GM19455 (cell line): ENCODE data around the gene ETV6.

Experiments used
- ATAC-seq: cut with Tn5 transposase; IDR thresholded peaks from one replicate; pipeline ENCODE4 v1.9.1; 2021; ENCODE audit not compliant: unreplicated experiment

The ETV6 gene

GRCh38 chr12:11689591-11690186, 40.2 kb downstream of the ETV6 start:
- ATAC-seq: no peak

DNA sequence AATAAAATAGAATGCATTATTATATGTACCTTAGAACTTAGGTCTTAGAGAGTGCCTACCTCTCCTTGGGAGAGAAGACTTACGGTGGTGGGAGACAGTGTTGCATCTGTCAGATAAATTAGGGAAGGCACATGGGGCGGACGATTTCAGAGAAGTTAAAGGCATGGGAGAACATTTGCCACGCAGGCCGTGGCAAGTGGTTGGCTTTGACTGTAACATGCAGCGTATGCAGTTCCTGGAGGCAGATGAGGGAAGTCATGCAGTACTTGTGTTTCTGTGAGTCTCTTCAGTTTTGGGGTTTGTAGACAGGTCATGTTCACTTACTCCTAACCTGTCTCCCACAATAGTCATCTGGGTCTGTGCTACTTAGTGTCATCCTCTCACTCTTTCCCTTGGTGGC, 43.6 kb downstream of the ETV6 start:
- ATAC-seq: no peak

DNA sequence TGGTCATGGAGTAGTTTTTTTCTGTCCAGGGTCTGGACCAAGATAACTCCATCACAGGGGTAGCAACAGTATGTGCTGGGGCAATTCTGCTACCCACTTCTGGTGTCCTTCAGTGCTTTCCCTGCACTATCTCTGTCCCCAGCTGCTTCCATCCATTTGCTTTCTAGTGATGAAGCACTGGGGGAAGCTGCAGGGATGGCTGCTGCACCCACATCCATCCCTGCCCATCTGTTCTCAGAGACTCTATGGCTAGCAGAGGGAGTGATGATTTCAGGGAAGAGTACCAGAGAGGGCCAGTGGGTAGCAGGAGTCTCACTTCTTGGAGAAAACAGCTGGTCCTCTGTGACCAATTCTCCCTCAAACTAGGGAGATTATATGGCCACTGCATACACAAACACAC, 44.1 kb downstream of the ETV6 start:
- no peak for ATAC-seq

DNA sequence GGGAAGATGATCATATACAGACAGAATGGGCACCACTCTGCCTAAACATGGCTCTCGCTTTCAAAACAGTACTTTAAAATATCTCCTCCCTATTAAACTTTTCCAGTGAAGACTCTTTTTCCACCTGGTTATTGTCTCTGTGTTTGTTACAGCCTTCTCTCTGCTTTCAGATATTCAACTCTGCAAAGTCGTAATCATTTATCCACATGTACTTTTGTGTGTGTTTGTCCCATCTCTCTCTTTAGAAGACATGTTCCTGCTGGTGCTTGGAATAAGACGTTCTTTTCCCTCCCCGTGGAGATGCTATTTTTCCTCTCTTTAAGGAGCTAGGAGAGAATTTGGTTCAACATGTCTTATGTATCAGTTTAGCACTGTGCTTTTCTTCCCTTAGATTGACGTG, 45.1 kb downstream of the ETV6 start:
- ATAC-seq: no peak

DNA sequence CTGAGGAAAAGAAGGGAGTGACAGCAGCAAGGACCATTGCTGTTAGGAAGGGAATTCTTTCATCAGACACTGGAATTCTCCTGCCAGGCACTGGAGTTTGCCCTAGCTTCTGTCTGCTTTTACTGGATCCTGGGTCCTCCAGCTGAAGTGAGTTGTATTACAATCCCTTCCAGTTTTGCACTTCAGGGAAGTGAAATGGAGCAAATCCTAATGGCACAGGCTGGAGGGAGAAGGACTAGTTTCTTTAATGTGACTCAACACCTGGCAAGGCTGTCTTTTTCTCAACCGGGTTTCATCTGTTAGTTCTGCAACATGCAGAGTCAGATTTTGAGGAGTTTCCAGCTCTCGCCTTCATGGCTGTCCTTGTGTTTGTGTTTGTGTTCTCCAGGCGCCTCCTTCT, 45.8 kb downstream of the ETV6 start:
- no peak for ATAC-seq

DNA sequence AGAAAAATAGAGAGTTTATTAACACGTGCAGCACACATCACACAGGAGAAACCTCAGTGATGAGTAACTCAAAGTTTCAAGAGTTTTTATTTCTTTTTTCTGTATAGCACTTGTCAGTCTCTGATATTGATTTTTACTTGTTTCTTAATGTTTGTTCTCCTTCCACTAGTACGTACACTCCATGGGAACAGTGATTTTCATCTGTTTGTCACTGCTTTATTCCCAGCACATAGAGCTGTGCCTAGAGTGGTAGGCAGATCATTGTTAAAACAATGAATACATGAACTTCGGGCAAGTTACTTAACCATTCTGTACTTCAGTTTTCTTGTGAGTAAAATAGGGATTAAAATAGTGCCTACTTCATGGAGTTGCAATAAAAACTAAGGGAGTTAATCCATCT, 46.6 kb downstream of the ETV6 start:
- no peak for ATAC-seq

DNA sequence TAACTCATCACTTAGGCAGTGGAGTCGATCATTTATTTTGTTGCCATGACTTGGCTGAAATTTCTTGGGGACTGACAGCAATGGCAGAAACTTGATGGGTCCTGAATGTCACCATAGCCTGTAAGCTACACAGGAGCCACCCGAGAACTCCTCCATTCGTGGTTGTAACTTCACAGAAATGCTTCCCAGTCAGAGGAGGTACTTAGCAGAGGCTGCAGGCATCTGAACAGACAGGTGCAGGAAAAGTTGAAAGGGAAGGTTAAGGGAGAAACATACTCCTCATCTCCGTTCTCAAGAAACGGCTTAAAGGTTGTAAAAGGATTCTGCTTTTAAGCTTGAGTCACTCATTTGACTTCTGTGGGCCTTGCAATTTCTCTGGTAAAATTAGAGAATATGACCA, 47.7 kb downstream of the ETV6 start:
- no peak for ATAC-seq

- ATAC-seq: no peak
These were observed 48.4 kb downstream of the ETV6 start for GRCh38 chr12:11697670-11698387.

DNA sequence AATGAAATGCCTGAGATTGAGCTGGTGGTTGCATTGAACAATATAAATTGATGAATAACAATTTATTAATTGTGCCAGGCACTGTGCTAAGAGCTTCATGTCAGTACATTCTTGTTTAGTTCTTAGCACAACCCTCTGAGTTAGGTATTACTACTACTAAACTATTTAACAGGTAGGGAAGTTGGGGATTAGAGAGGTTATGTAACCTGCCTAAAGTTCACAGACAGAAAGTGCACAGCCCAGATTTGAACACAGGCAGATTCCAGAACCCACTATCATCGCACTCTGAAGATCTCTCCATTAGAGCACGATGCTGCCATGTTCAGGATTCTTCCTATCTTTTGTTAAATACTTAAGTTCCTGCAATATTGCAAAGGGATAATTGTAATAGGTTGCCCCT, 49.3 kb downstream of the ETV6 start:
- ATAC-seq: no peak

- no peak for ATAC-seq
These were observed 52.0 kb downstream of the ETV6 start for GRCh38 chr12:11701433-11701832.

- no peak for ATAC-seq
These were observed 53.5 kb downstream of the ETV6 start for GRCh38 chr12:11702959-11703358.

DNA sequence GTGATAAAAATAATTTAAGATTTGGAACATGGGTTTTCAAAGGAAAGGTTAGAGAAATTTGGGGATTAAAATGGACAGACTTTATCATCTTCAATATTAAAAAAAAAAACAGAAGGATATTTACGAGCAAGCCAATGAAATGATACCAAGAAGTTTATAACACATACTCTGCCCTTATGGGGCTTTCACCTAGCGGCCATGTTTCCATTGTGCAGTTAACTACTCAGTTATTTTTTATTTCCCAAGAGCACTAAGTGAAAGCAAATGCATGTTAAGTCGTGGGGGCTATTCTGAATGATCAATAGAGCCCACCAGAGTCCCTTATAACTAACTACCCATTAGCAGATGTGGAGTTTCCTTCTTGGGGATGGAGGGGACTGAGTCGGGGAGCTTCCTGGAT, 53.9 kb downstream of the ETV6 start:
- ATAC-seq: no peak

DNA sequence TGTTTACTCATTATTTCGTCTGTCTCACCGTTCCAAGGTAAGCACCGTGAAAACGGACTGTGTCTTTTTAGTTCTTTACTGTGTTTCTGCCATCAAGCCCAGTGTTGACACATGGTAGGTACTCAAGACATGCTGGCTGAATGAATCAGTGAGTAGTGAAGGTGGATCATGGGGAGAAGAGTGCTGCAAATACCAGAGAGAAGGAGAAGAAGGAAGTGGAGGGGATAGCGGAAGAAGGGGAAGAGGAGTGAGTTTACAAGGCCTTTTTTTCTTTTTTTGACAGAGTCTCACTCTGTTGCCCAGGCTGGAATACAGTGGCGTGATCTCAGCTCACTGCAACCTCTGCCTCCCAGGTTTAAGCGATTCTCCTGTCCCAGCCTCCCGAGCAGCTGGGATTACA, 54.6 kb downstream of the ETV6 start:
- no peak for ATAC-seq

DNA sequence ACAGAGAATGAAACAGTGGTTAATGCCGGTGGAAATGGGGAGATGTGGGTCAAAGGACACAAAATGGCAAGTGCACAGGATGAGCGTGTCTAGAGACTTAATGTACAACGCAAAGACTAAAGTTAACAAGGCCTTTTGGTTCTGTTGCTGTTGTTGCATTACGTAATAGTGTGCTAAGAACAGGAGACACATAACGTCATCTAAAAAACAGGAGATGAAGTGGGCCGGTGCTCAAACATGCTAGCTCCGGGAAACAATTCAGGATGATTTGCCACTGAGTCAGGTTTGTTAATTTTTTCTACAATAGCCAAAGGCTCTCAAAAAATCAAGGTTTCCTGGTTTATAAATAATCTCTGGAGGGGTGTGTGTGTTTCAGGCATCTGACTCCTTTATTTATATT, 55.5 kb downstream of the ETV6 start:
- no peak for ATAC-seq

DNA sequence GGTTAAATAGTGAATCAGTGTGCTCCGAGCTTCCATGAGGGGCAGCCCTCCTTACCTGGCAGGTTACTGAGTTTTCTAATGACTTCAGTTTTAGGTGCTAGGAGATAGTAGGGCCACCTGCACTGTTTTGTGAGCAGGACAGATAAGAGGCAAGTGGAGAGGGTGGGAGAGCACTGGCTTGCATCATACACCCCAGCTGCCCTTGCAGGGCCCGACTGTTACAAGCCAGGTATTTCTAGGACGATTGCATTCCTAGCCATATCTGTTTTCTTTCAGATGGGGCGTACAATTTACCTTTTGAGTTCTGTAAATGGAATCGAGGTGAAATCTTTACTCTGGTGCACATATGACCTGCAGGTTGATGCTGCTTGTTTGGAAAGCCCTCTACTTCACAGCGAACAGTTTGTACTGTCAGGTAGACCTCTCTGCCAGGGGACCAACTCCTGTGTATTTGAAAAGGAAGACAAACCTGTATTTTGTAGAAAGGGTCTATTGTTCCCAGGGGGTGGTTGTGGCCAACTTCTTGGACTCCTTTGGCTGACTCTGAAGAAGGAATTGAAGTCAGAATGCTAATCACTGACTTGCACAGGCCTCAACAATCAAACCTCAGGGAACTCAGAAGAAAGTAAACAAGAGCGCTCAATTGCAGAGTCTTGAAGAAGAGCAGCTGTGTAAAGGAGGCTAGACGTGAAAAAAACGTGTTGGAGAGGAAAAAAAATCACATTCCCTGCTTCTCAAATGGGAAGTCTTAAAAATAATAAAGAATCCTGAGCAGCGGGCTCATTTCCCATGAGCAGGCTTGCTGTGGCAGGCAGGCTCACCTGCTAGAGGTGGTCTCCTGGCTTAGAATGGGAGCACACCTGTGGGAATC, 57.3 kb downstream of the ETV6 start:
- no peak for ATAC-seq

GRCh38 chr12:11707535-11707934, 58.1 kb downstream of the ETV6 start:
- ATAC-seq: no peak

- ATAC-seq: no peak
These were observed 60.0 kb downstream of the ETV6 start for GRCh38 chr12:11709513-11709912.

DNA sequence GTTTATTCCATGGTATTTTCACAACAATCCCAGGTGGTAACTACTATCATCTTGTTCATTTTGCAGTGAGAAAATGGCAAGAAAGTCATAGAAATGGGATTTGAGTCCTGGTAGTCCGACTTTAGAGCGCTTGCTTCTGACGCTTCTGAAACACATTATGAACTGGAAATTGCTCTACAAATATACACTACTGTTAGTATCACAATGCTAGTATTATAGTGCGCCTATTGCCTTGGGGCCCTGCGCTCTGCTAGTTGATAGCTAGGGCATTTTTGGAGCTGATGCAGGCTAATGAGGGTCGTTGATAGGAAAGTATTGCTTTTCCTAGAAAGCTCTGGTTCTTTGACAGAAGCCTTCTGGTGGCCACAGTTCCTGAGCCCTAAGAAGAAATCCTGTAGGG, 61.0 kb downstream of the ETV6 start:
- ATAC-seq: no peak

GRCh38 chr12:11710906-11711305, 61.4 kb downstream of the ETV6 start:
- no peak for ATAC-seq

- no peak for ATAC-seq
These were observed 62.3 kb downstream of the ETV6 start for GRCh38 chr12:11711651-11712327.

DNA sequence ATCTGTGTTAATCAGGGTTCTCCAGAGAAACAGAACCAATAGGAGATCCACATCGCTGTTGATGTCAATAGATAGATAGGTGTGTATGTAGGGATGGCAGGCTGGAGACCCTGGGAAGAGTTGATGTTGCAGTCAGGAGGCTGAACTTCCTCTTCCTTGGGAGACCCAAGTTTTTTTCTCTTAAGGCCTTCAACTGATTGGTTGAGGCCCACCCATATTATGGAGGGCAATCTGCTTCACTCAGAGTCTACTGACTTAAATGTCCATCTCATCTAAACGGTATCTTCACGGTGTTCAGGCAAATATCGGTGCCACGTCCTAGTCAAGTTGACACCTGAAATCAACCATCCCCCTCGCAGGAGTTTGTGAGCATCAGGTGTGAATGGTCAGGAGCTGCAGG, 63.0 kb downstream of the ETV6 start:
- ATAC-seq: no peak

GRCh38 chr12:11713202-11713601, 63.7 kb downstream of the ETV6 start:
- no peak for ATAC-seq
